NCI-H524 (cell line): ENCODE measurements around the gene SGPP1.
"Not testable (repeated sequence)": the region's sequence is repeated elsewhere in the genome, so short reads cannot be mapped to it uniquely, and the experiment has no call there.

Experiments
- DNase-seq, 2 experiments: peaks; one replicate each; lab custom pipeline; 2025; lab: John Stamatoyannopoulos, UW

SGPP1 gene

GRCh38 chr14:63636094-63636635 lies 91.7 kb downstream of the SGPP1 start:
- DNase-seq = not testable (repeated sequence)
